Dedifferentiated amniotic fluid mesenchymal stem cell (primary cell): ENCODE results near the gene UBR1.
"Not testable (repeated sequence)": the region's sequence is repeated elsewhere in the genome, so short reads cannot be mapped to it uniquely, and the experiment has no call there.

Experiments
- DNase-seq: peaks from one replicate; pipeline ENCODE4 v3.0.0-alpha.2; 2016; ENCODE audit errors: extremely low spot score

The UBR1 gene

GRCh38 chr15:42973114-42973513 lies 132.7 kb downstream of the UBR1 start:
- DNase-seq: no peak

GRCh38 chr15:42971830-42972229 lies 134.0 kb downstream of the UBR1 start:
- DNase-seq: no peak

GRCh38 chr15:42964476-42964875 lies 141.4 kb downstream of the UBR1 start:
- no peak for DNase-seq

- no peak for DNase-seq
These were observed 150.3 kb downstream of the UBR1 start for GRCh38 chr15:42955518-42955917.

- no peak for DNase-seq
These were observed 151.5 kb downstream of the UBR1 start for GRCh38 chr15:42954291-42954690.

GRCh38 chr15:42948898-42949297 lies 156.9 kb downstream of the UBR1 start:
- DNase-seq: not testable (repeated sequence)

GRCh38 chr15:42940527-42940926 lies 165.3 kb downstream of the UBR1 start:
- DNase-seq: no peak

GRCh38 chr15:42939841-42940240 lies 166.0 kb downstream of the UBR1 start:
- DNase-seq: no peak

GRCh38 chr15:42937143-42937542 lies 168.7 kb downstream of the UBR1 start:
- no peak for DNase-seq

- DNase-seq: no peak
These were observed 171.8 kb downstream of the UBR1 start for GRCh38 chr15:42933886-42934667.

- DNase-seq: no peak
These were observed 172.9 kb downstream of the UBR1 start for GRCh38 chr15:42932833-42933515.

GRCh38 chr15:42931702-42932486 lies 173.9 kb downstream of the UBR1 start:
- no peak for DNase-seq

GRCh38 chr15:42929306-42929848 lies 176.5 kb downstream of the UBR1 start:
- no peak for DNase-seq

- DNase-seq: no peak
These were observed 184.5 kb downstream of the UBR1 start for GRCh38 chr15:42921342-42921731.

- peak; percentile 98 for DNase-seq
These were observed 185.1 kb downstream of the UBR1 start, which contains the start of gene TTBK2 for GRCh38 chr15:42920519-42921341. Gene TTBK2, minus strand, starts transcription at chr15:42920778. Its CDS starts 42,161 bp downstream, at chr15:42878617.

GRCh38 chr15:42919799-42920518 lies 185.9 kb downstream of the UBR1 start:
- DNase-seq: peak; percentile 31

- no peak for DNase-seq
These were observed 186.5 kb downstream of the UBR1 start for GRCh38 chr15:42919308-42919707.

- no peak for DNase-seq
These were observed 187.8 kb downstream of the UBR1 start for GRCh38 chr15:42918047-42918446.

GRCh38 chr15:42915654-42916315 lies 190.1 kb downstream of the UBR1 start:
- no peak for DNase-seq
